ENCODE data around the gene KLHL29. TPM values are rescaled to one million over a fixed set of nuclear protein-coding genes. Genes with fewer than 3 reads are reported as not detected.
A peak's percentile ranks its signal among the peaks of the same experiment; 100 is the strongest.

KLHL29 gene
- total RNA-seq, 1 experiment from 2014 or later = 43.1 TPM

- Mint-ChIP-seq H3K27ac (ENCODE audit: low read depth, unreplicated experiment) (peak overlapping the region; percentile 1), H3K36me3 (ENCODE audit: insufficient read depth, unreplicated experiment) (peaks cover 16% of the 10 kb centered on the region), H3K9me3 (ENCODE audit: unreplicated experiment) (no peaks in the 10 kb centered on the region), H3K4me3 (ENCODE audit: unreplicated experiment) (peak overlapping the region; percentile 15), H3K4me1 (ENCODE audit: insufficient read depth, unreplicated experiment) (peaks cover 38% of the 10 kb centered on the region), H3K27me3 (ENCODE audit: insufficient read depth, unreplicated experiment) (no peaks in the 10 kb centered on the region)
- CTCF ChIA-PET = no interaction called here
- intact Hi-C loops (cut with micrococcal nuclease) = no loop called here
- TF ChIP-seq, protein P1, sequence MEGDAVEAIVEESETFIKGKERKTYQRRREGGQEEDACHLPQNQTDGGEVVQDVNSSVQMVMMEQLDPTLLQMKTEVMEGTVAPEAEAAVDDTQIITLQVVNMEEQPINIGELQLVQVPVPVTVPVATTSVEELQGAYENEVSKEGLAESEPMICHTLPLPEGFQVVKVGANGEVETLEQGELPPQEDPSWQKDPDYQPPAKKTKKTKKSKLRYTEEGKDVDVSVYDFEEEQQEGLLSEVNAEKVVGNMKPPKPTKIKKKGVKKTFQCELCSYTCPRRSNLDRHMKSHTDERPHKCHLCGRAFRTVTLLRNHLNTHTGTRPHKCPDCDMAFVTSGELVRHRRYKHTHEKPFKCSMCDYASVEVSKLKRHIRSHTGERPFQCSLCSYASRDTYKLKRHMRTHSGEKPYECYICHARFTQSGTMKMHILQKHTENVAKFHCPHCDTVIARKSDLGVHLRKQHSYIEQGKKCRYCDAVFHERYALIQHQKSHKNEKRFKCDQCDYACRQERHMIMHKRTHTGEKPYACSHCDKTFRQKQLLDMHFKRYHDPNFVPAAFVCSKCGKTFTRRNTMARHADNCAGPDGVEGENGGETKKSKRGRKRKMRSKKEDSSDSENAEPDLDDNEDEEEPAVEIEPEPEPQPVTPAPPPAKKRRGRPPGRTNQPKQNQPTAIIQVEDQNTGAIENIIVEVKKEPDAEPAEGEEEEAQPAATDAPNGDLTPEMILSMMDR (IDR thresholded peaks at IDR 0.05; ENCODE audit: unreplicated experiment) = no peak
- POLR2A ChIA-PET = interaction anchor here (1.1 kb wide), 1 partner anchor 15 kb away, joined by 3 read pairs; no protein-coding TSS in a partner anchor
- DNase-seq (ENCODE audit: unreplicated experiment) = peak; percentile 47
- no TSS peak for BruUV-seq (replicated peaks)
Measured at GRCh38 chr2:23497536-23497935, 112.6 kb downstream of the KLHL29 start.

- H3K4me3 Mint-ChIP-seq (ENCODE audit: unreplicated experiment) = no peak overlapping the region
- peaks cover 9% of the 10 kb centered on the region for H3K36me3 Mint-ChIP-seq (ENCODE audit: insufficient read depth, unreplicated experiment)
- no TSS peak for BruUV-seq (replicated peaks)
- no peaks in the 10 kb centered on the region for H3K9me3 Mint-ChIP-seq (ENCODE audit: unreplicated experiment)
- H3K27me3 Mint-ChIP-seq (ENCODE audit: insufficient read depth, unreplicated experiment) = no peaks in the 10 kb centered on the region
- TF ChIP-seq, protein P1 (IDR thresholded peaks at IDR 0.05; ENCODE audit: unreplicated experiment) = no peak
- intact Hi-C loops (cut with micrococcal nuclease) = no loop called here
- DNase-seq (ENCODE audit: unreplicated experiment) = peak; percentile 70
- ChIA-PET CTCF (interaction anchor here (0.6 to 1.1 kb wide), 3 partner anchors 38 to 322 kb away, joined by 3 to 4 read pairs (median 4); no protein-coding TSS in a partner anchor), POLR2A (interaction anchor here (0.9 to 1.3 kb wide), 2 partner anchors 73 to 331 kb away, joined by 3 read pairs; no protein-coding TSS in a partner anchor)
- H3K27ac Mint-ChIP-seq (ENCODE audit: low read depth, unreplicated experiment) = no peak overlapping the region
- H3K4me1 Mint-ChIP-seq (ENCODE audit: insufficient read depth, unreplicated experiment) = peaks cover 38% of the 10 kb centered on the region
Measured at GRCh38 chr2:23498943-23499342, 114.0 kb downstream of the KLHL29 start.

GRCh38 chr2:23499439-23499838 lies 114.5 kb downstream of the KLHL29 start:
- peaks cover 9% of the 10 kb centered on the region for H3K36me3 Mint-ChIP-seq (ENCODE audit: insufficient read depth, unreplicated experiment)
- no peaks in the 10 kb centered on the region for H3K9me3 Mint-ChIP-seq (ENCODE audit: unreplicated experiment)
- DNase-seq (ENCODE audit: unreplicated experiment) = peak; percentile 69
- no peaks in the 10 kb centered on the region for H3K27me3 Mint-ChIP-seq (ENCODE audit: insufficient read depth, unreplicated experiment)
- H3K27ac Mint-ChIP-seq (ENCODE audit: low read depth, unreplicated experiment) = no peak overlapping the region
- BruUV-seq (replicated peaks) = no TSS peak
- TF ChIP-seq, protein P1 (IDR thresholded peaks at IDR 0.05; ENCODE audit: unreplicated experiment) = no peak
- intact Hi-C loops (cut with micrococcal nuclease) = no loop called here
- ChIA-PET CTCF (interaction anchor here (0.8 kb wide), 1 partner anchor 161 kb away, joined by 4 read pairs; no protein-coding TSS in a partner anchor), POLR2A (interaction anchor here (1.3 kb wide), 1 partner anchor 74 kb away, joined by 3 read pairs; no protein-coding TSS in a partner anchor)
- H3K4me3 Mint-ChIP-seq (ENCODE audit: unreplicated experiment) = no peak overlapping the region
- peaks cover 38% of the 10 kb centered on the region for H3K4me1 Mint-ChIP-seq (ENCODE audit: insufficient read depth, unreplicated experiment)

DNA sequence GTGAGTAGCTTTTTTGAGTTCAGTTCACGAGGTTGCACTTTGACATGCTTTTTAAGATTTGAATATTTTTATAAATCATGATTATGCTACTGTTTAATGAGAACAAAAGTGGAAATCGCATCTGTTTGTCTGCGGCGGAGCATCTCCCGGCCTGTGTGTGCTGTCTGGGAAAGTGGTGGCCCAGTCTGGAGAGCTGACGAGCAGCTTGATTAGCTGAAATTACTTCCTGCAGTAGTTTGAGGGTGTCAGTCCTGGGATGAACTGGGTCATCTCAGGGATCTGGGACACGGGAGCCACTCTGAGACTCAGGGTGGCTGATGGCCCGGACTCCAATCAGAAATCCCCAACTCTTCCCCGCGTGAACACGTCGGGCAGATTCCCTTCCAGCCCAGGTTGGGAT lies 115.9 kb downstream of the KLHL29 start:
- DNase-seq (ENCODE audit: unreplicated experiment) = no peak
- BruUV-seq (replicated peaks) = no TSS peak
- no peak overlapping the region for H3K27ac Mint-ChIP-seq (ENCODE audit: low read depth, unreplicated experiment)
- H3K4me3 Mint-ChIP-seq (ENCODE audit: unreplicated experiment) = no peak overlapping the region
- ChIA-PET CTCF (no interaction called here), POLR2A (no interaction called here)
- intact Hi-C loops (cut with micrococcal nuclease) = no loop called here
- H3K4me1 Mint-ChIP-seq (ENCODE audit: insufficient read depth, unreplicated experiment) = peaks cover 45% of the 10 kb centered on the region
- TF ChIP-seq, protein P1 (IDR thresholded peaks at IDR 0.05; ENCODE audit: unreplicated experiment) = no peak
- no peaks in the 10 kb centered on the region for H3K9me3 Mint-ChIP-seq (ENCODE audit: unreplicated experiment)
- H3K36me3 Mint-ChIP-seq (ENCODE audit: insufficient read depth, unreplicated experiment) = peaks cover 7% of the 10 kb centered on the region
- no peaks in the 10 kb centered on the region for H3K27me3 Mint-ChIP-seq (ENCODE audit: insufficient read depth, unreplicated experiment)
